Measurements from ENCODE around the gene PRKAR2B. TPM values are rescaled to one million over a fixed set of nuclear protein-coding genes. Genes with fewer than 3 reads are reported as not detected.

Gene PRKAR2B
- total and polyA plus RNA-seq, 4 donors = 0.88 to 41.8 (median 1.6) TPM

- TF ChIP-seq ATF3 (IDR thresholded peaks at IDR 0.05) (no peak), EGR1 (IDR thresholded peaks at IDR 0.05; ENCODE audit: low read depth in 2 of 2) (no peak), RAD21 (IDR thresholded peaks at IDR 0.05) (no peak), FOXA1 (IDR thresholded peaks at IDR 0.05) (no peak), TAF1 (conservative IDR thresholded peaks at IDR 0.05) (no peak), JUND (IDR thresholded peaks at IDR 0.05) (no peak), YY1 (IDR thresholded peaks at IDR 0.05) (no peak), SP1 (IDR thresholded peaks at IDR 0.05) (no peak), GABPA (IDR thresholded peaks at IDR 0.05 in 1 of 2, conservative IDR thresholded peaks at IDR 0.05 in 1 of 2) (no peak), MAX (IDR thresholded peaks at IDR 0.05) (no peak)
These were observed 119.6 kb downstream of the PRKAR2B start (continued) for GRCh38 chr7:107164092-107164491.

GRCh38 chr7:107165341-107165740, 120.8 kb downstream of the PRKAR2B start:
- H3K9me3 ChIP-seq (ENCODE audit: control insufficient read depth in 4 of 4, low read length in 3 of 4) = no peaks in the 10 kb centered on the region
- H3K4me1 ChIP-seq (ENCODE audit: control insufficient read depth in 4 of 4, insufficient read depth in 4 of 4, low read length in 3 of 4) = peaks cover 0 to 6% (median 3%) of the 10 kb centered on the region in 4 donors
- no peaks in the 10 kb centered on the region for H3K36me3 ChIP-seq (ENCODE audit: control insufficient read depth in 4 of 4, insufficient read depth in 3 of 4, low read depth in 1 of 4, low read length in 3 of 4)
- no peak overlapping the region for H3K9ac ChIP-seq (ENCODE audit: low read depth in 1 of 2, low read length in 2 of 2)
- H3K27ac ChIP-seq (ENCODE audit: low read depth in 1 of 2, low read length in 2 of 2) = no peak overlapping the region
- H3K4me3 ChIP-seq (ENCODE audit: low read depth in 1 of 3, low read length in 3 of 3) = no peak overlapping the region
- WGBS = 70% methylated on average over 3 of the region's 3 CpGs
- TF ChIP-seq ATF3 (IDR thresholded peaks at IDR 0.05) = no peak
- TF ChIP-seq FOXA2 (IDR thresholded peaks at IDR 0.05) = no peak
- TF ChIP-seq RXRA (IDR thresholded peaks at IDR 0.05) = no peak
- TF ChIP-seq HNF4A (conservative IDR thresholded peaks at IDR 0.05) = no peak
- TF ChIP-seq SP1 (IDR thresholded peaks at IDR 0.05) = no peak
- no peak for TF ChIP-seq NR2F2 (IDR thresholded peaks at IDR 0.05)
- no peak for TF ChIP-seq GABPA (IDR thresholded peaks at IDR 0.05 in 1 of 2, conservative IDR thresholded peaks at IDR 0.05 in 1 of 2)
- no peak for TF ChIP-seq RAD21 (IDR thresholded peaks at IDR 0.05)
- TF ChIP-seq EGR1 (IDR thresholded peaks at IDR 0.05; ENCODE audit: low read depth in 2 of 2) = no peak
- no peak for TF ChIP-seq ZBTB33 (IDR thresholded peaks at IDR 0.05)
- TF ChIP-seq MAX (IDR thresholded peaks at IDR 0.05) = no peak
- no peak for TF ChIP-seq HNF4G (IDR thresholded peaks at IDR 0.05)
- TF ChIP-seq REST (IDR thresholded peaks at IDR 0.05) = no peak
- TF ChIP-seq YY1 (IDR thresholded peaks at IDR 0.05) = no peak
- TF ChIP-seq CTCF (IDR thresholded peaks at IDR 0.05; ENCODE audit: low read depth, low read length, missing input control) = no peak
- no peak for TF ChIP-seq TAF1 (conservative IDR thresholded peaks at IDR 0.05)
- TF ChIP-seq FOXA1 (IDR thresholded peaks at IDR 0.05) = no peak
- no peak for TF ChIP-seq JUND (IDR thresholded peaks at IDR 0.05)
- H3K27me3 ChIP-seq (ENCODE audit: control insufficient read depth in 4 of 4, insufficient read depth in 4 of 4, low read length in 3 of 4) = no peaks in the 10 kb centered on the region
- DNase-seq (ENCODE audit: low spot score) = no peak
